MG63 (cell line): Measurements from ENCODE around the gene ZNF677. TPM values are rescaled to one million over a fixed set of nuclear protein-coding genes. Genes with fewer than 3 reads are reported as not detected.
"Not testable (repeated sequence)": the region's sequence is repeated elsewhere in the genome, so short reads cannot be mapped to it uniquely, and the experiment has no call there.

ENCODE experiments used
- DNase-seq: peaks from one replicate; pipeline ENCODE4 v3.0.0-alpha.2; 2020
- H3K27me3 ChIP-seq: fragments of 250-450 bp; sonication (Bioruptor Pico); 2 replicates; pipeline ENCODE4 v1.5.1; 2020; ENCODE audit warnings: mild to moderate bottlenecking, moderate library complexity
- H3K36me3 ChIP-seq: fragments of 250-450 bp; sonication (Bioruptor Pico); 2 replicates; pipeline ENCODE4 v1.5.1; 2020; ENCODE audit warnings: mild to moderate bottlenecking, moderate library complexity
- H3K4me3 ChIP-seq: fragments of 250-450 bp; sonication (Bioruptor Pico); 2 replicates; pipeline ENCODE4 v1.5.1; 2020; ENCODE audit warnings: mild to moderate bottlenecking, moderate library complexity
- H3K9me3 ChIP-seq: fragments of 250-450 bp; sonication (Bioruptor Pico); 2 replicates; pipeline ENCODE4 v1.5.1; 2020; ENCODE audit warnings: mild to moderate bottlenecking, moderate library complexity
- total RNA-seq: library from RNA; depleted of rRNA; stranded (reverse); fragments of >200 nt; shearing (Covaris generic); gene quantifications from 2 replicates; pipeline ENCODE4 v1.2.3, GENCODE V29; 2014; ENCODE audit warnings: low replicate concordance; rRNA removed

The ZNF677 gene
- total RNA-seq, result 0.59 and 4.7 TPM in 2 replicates

DNA sequence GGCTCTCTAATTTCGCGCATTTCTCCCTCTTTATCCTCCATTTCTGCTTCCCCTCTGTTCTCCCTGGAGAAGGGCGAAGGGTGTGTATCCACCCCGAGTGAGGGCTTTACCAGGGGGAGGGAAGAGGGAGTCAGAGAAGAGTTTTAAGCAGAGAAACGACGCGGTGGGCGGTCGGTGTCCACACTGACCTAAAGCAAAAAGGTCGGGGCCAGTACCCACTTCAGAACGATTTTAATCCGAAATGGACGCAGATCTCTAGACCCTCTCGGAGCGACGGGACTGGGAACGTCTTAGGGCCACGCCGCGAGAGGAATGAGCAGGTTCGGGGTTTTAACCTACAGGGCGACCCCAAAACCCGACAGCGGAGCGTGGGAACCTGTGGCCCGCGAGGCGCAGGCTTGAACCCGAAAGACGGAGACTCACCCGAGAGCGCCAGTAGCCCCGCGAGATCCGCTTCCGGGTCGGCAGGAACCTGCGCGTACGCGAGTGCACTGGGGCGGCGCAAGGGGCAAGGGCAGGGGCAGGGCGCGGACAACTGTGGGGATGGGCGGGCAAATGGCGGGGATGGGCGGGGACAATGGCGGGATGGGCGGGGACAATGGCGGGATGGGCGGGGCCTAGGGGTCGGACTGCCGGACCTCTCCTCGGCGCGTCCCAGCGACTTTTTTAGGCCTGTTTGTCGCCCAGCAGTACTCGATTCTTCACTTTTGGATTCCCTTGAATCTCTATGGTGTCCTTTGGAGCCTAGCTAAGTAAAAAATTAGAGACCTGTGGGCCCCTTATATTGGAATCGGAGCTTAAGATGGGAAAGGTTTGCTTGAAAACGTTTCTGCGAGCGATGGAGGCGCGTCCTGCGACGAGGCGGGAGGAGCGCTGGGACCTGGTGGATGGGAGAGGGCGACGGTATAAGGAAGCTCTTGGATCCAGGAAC is at the start of gene ZNF677:
Gene ZNF677, minus strand, starts transcription at position 463 of the 931 bp plus-strand sequence. CDS start 3,323 bp downstream, outside the sequence.
- peaks cover 23% of the 10 kb centered on the region for H3K9me3 ChIP-seq
- no peaks in the 10 kb centered on the region for H3K36me3 ChIP-seq
- peak within 1 kb of the TSS; percentile 46 for H3K4me3 ChIP-seq
- DNase-seq, result peak; percentile 60
- no peaks in the 10 kb centered on the region for H3K27me3 ChIP-seq

DNA sequence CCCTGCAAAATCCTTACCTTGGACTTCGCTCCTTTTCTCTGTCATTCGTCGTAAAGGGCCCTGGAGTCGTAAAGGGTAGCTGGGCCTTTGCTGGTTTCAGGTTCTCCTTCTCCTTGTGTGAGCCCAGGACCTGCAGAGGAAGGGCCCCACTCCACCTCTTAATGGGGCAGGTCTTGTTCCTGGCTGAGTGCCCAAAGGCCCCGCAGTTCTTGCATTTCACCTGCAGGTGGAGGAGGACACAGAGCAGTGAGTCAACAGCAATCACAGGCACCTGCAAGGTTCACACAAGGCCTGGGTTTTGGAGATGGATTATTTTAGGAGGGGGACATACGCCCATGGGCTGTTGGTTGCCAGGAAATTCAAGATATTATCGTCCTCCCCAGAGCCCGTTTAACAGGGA is 46.7 kb upstream of the ZNF677 start:
- not testable (repeated sequence) for H3K27me3 ChIP-seq, DNase-seq, H3K4me3 ChIP-seq, H3K9me3 ChIP-seq, H3K36me3 ChIP-seq

DNA sequence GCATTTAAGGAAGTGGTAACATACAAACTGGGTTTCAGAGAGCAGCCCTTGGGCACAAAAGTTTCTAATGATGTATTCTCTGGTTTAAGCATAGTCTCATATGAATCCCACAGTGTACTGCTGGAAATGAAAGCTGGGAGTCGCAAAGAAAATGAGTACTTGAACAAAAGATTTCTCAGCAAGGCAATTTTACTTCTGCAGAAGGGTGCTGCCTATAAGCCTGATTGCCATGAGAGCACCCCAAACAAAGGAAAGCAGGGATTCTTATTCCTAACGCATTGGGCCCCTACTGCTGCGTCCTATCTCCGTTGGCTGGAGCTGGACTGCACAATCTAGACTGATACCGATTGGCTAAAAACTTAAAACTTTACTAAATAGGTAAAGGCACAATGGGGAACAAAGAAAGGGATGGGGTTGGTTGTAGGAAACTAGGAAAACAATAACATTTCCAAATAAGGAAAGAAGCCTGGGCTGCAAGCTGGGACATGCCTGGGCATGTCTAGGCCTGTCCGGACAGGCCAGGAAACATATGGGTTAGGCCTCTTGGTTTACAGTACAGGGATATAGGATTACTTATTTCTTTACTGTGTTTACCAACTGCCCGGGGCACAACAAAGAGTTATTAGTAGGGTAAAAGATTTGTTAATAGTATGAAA is 40.2 kb upstream of the ZNF677 start:
- no peak overlapping the region for H3K4me3 ChIP-seq
- H3K27me3 ChIP-seq, result no peaks in the 10 kb centered on the region

DNA sequence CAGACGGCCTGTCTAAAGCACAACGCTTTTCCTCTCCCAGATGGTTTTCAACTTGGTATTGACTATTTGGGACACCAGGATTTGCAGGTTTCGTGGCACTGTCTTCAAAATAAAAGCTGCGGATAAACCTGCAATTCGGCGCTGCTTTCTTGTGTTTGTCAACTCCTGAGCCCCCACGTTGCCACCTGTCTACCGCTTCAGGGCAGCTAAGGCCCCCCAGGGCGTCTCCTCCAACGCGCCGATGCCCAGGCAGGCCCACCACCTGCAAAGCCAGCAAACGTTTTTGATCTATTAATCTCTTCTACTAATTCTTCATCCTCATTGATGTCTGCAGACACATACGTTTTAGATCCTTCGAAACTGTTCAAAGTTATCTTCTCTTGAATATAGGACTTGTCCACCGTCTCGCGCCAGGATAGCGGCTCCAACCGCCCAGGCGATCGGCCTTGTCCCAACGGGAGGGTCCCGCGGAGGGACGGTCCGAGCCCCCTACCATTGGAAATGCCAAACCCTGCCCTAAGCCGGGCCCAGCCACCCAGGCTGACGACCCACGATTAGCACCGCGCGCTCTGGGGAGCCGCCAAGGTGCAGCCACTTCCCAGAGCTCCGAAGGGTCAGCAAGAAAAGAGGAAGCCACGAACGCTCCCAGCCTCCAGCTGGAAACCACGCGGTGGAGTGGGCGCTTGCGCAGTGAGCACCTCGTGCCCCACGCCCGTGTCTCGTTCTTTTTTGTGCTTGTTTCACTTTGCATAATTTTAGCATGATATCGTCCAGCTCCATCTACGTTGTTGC is 36.3 kb upstream of the ZNF677 start:
- Histone ChIP-seq H3K4me3 (no peak overlapping the region), H3K9me3 (peaks cover 9% of the 10 kb centered on the region), H3K27me3 (no peaks in the 10 kb centered on the region), H3K36me3 (no peaks in the 10 kb centered on the region)
- DNase-seq, result no peak

More for the DNA sequence above, 40.2 kb upstream of the ZNF677 start:
- H3K9me3 ChIP-seq, result peaks cover 9% of the 10 kb centered on the region
- no peak for DNase-seq
- no peaks in the 10 kb centered on the region for H3K36me3 ChIP-seq

DNA sequence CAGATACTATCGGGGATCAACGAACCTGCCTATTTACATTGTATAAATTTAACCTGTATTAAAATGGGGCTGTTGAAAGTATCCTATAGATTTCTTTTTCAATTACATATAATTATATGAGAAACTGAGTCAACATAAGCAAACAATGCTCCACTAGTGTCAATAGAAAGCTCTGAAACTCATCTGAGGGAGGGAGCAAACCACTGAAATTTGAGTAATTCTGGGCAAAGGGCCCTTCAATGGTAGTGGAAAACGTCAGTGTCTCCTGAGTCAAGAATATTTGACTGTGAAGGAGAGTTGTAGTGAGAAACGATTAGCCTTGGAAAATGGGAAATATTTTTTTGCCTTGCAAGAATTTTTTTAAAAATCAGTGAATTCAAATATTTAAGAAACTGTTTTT is 30.4 kb upstream of the ZNF677 start:
- no peaks in the 10 kb centered on the region for H3K36me3 ChIP-seq
- no peaks in the 10 kb centered on the region for H3K27me3 ChIP-seq
- H3K9me3 ChIP-seq, result no peaks in the 10 kb centered on the region; the same call in 1 of the 2 replicates
- no peak for DNase-seq
- H3K4me3 ChIP-seq, result no peak overlapping the region

DNA sequence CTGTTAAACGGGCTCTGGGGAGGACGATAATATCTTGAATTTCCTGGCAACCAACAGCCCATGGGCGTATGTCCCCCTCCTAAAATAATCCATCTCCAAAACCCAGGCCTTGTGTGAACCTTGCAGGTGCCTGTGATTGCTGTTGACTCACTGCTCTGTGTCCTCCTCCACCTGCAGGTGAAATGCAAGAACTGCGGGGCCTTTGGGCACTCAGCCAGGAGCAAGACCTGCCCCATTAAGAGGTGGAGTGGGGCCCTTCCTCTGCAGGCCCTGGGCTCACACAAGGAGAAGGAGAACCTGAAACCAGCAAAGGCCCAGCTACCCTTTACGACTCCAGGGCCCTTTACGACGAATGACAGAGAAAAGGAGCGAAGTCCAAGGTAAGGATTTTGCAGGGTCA is 27.3 kb upstream of the ZNF677 start:
- H3K36me3 ChIP-seq, H3K4me3 ChIP-seq, H3K27me3 ChIP-seq, H3K9me3 ChIP-seq, DNase-seq: not testable (repeated sequence)

- no peak for DNase-seq
These were observed 20.8 kb upstream of the ZNF677 start for GRCh38 chr19:53275480-53275879.

GRCh38 chr19:53272044-53272443 is 17.4 kb upstream of the ZNF677 start:
- Histone ChIP-seq H3K27me3 (no peaks in the 10 kb centered on the region), H3K36me3 (no peaks in the 10 kb centered on the region), H3K4me3 (no peak overlapping the region), H3K9me3 (no peaks in the 10 kb centered on the region)
- no peak for DNase-seq

More at GRCh38 chr19:53275480-53275879, 20.8 kb upstream of the ZNF677 start:
- H3K36me3 ChIP-seq, result no peaks in the 10 kb centered on the region
- H3K27me3 ChIP-seq, result no peaks in the 10 kb centered on the region
- H3K9me3 ChIP-seq, result no peaks in the 10 kb centered on the region
- no peak overlapping the region for H3K4me3 ChIP-seq

GRCh38 chr19:53269861-53270260 is 15.2 kb upstream of the ZNF677 start:
- not testable (repeated sequence) for H3K27me3 ChIP-seq, H3K4me3 ChIP-seq, H3K36me3 ChIP-seq

GRCh38 chr19:53267623-53268022 is 12.9 kb upstream of the ZNF677 start, which contains the start of gene VN1R4:
TSS of gene VN1R4 (minus strand) at chr19:53267723. CDS start at chr19:53267665, 58 bp downstream.
- H3K27me3 ChIP-seq, H3K4me3 ChIP-seq, H3K9me3 ChIP-seq, DNase-seq, H3K36me3 ChIP-seq: not testable (repeated sequence)

More at GRCh38 chr19:53269861-53270260, 15.2 kb upstream of the ZNF677 start:
- H3K9me3 ChIP-seq, DNase-seq: not testable (repeated sequence)

DNA sequence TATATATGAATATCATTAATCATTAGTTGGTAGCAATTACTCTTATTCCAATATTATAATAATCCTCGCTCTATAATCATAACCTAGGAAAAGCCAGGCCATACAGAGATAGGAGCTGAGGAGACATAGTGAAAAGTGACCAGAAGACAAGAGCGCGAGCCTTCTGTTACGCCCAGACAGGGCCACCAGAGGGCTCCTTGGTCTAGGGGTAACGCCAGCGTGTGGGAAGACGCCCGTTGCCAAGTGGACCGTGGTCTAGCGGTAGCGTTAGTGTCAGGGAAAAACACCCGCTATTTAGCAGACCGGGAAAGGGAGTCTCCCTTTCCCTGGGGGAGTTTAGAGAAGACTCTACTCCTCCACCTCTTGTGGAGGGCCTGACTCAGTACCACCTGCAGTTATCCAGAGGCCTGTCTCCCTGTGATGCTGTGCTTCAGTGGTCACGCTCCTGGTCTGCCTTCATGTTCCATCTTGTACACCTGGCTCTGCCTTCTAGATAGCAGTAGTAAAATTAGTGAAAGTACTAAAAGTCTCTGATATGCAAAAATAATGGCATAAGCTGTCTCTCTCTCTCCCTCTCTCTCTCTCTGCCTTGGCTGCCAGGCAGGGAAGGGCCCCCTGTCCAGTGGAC is 3.2 kb upstream of the ZNF677 start, which contains the start of gene VN1R2:
Gene VN1R2, plus strand, starts transcription at position 578 of the 628 bp plus-strand sequence. CDS start 84 bp downstream, outside the sequence.
- not testable (repeated sequence) for H3K36me3 ChIP-seq, H3K27me3 ChIP-seq, H3K4me3 ChIP-seq
- H3K9me3 ChIP-seq, result peaks cover 25% of the 10 kb centered on the region
- DNase-seq, result peak; percentile 6

- DNase-seq, result no peak
- Histone ChIP-seq H3K9me3 (0 out of 2 replicates have a peak, but pooled peaks cover 6% of the 10 kb centered on the region), H3K36me3 (no peaks in the 10 kb centered on the region), H3K27me3 (no peaks in the 10 kb centered on the region), H3K4me3 (no peak overlapping the region)
These were observed 8.2 kb downstream of the ZNF677 start for GRCh38 chr19:53246498-53246897.

DNA sequence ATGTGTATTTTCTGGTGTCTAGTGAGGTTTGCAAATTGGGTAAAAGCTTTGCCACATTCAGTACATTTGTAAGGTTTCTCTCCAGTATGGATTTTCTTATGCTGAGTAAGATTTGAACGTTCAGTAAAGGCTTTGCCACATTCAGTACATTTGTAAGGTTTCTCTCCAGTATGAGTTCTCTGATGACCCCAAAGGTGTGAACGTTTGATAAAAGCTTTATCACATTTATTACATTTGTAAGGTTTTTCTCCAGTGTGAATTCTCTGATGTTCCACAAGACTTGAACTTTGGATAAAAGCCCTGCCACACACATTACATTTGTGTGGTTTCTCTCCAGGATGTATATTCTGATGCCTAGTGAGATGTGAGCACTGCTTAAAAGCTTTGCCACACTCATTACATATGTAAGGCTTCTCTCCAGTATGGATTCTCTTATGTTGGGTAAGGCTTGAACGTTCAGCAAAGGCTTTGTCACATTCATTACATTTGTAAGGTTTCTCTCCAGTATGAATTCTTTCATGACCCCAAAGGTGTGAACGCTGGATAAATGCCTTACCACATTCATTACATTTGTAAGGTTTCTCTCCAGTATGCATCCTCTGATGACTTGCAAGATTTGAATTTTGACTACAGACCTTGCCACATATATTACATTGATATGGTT is 17.4 kb downstream of the ZNF677 start:
- Histone ChIP-seq H3K4me3 (no peak overlapping the region), H3K9me3 (peaks cover 34% of the 10 kb centered on the region), H3K36me3 (no peaks in the 10 kb centered on the region), H3K27me3 (no peaks in the 10 kb centered on the region; the same call in 1 of the 2 replicates)
- no peak for DNase-seq

GRCh38 chr19:53224606-53225005 is 30.1 kb downstream of the ZNF677 start:
- Histone ChIP-seq H3K9me3 (peaks cover 6% of the 10 kb centered on the region; the same call in 1 of the 2 replicates), H3K4me3 (no peak overlapping the region), H3K27me3 (no peaks in the 10 kb centered on the region), H3K36me3 (no peaks in the 10 kb centered on the region)
- no peak for DNase-seq

- not testable (repeated sequence) for H3K27me3 ChIP-seq, H3K4me3 ChIP-seq, H3K9me3 ChIP-seq, DNase-seq, H3K36me3 ChIP-seq
These were observed 32.0 kb downstream of the ZNF677 start for GRCh38 chr19:53222716-53223115.
